Measurements from ENCODE around the gene ADAMTS12. TPM values are rescaled to one million over a fixed set of nuclear protein-coding genes. Genes with fewer than 3 reads are reported as not detected.

ADAMTS12 gene
- total RNA-seq, 1 experiment from 2014 or later: 6.2 TPM

- H2BK5ac ChIP-seq (ENCODE audit: insufficient read length, low read length): no peak overlapping the region
- DNase-seq: no peak
- H3T11ph ChIP-seq (ENCODE audit: low read length): no peak overlapping the region
- Mint-ChIP-seq H3K36me3 (ENCODE audit: insufficient read depth in 1 of 3, low read depth in 3 of 3) (no peaks in the 10 kb centered on the region; a peak in 1 of 7 replicates), H3K9me3 (no peaks in the 10 kb centered on the region), H3K4me1 (peaks cover 35 to 39% of the 10 kb centered on the region in 2 experiments), H3K27ac (no peak overlapping the region), H3K4me3 (no peak overlapping the region), H3K27me3 (ENCODE audit: low read depth) (no peaks in the 10 kb centered on the region)
- peak overlapping the region; percentile 46; the same call in 1 of the 2 replicates for H3K14ac ChIP-seq (ENCODE audit: insufficient read depth, low read length)
- no peak overlapping the region for H3K27ac ChIP-seq (ENCODE audit: insufficient read length, low read depth, low read length)
- no peaks in the 10 kb centered on the region for H3K79me1 ChIP-seq (ENCODE audit: insufficient read depth, low read depth, low read length, poor library complexity, severe bottlenecking)
- no peak overlapping the region for H3K9ac ChIP-seq (ENCODE audit: extremely low read depth, insufficient read length, low read length)
- no peaks in the 10 kb centered on the region for H3K9me3 ChIP-seq (ENCODE audit: control insufficient read depth, low read depth, low read length)
- no peak overlapping the region for H4K5ac ChIP-seq (ENCODE audit: insufficient read length, low read depth, low read length)
- H3K23me2 ChIP-seq (ENCODE audit: insufficient read length, low read depth, low read length, poor library complexity, severe bottlenecking): no peaks in the 10 kb centered on the region
- no peak overlapping the region for H2AK5ac ChIP-seq (ENCODE audit: insufficient read length, low read length)
- H3K4me2 ChIP-seq (ENCODE audit: insufficient read depth, insufficient read length, low read length): no peak overlapping the region
- peaks cover 9% of the 10 kb centered on the region for H3K4me1 ChIP-seq (ENCODE audit: insufficient read depth, low read length)
- H2BK120ac ChIP-seq (ENCODE audit: low read depth, low read length, poor library complexity, severe bottlenecking): no peak overlapping the region
- H2BK15ac ChIP-seq (ENCODE audit: low read depth, low read length): no peak overlapping the region
- H4K8ac ChIP-seq (replicated peaks; ENCODE audit: insufficient read length, low read depth, low read length): no peak overlapping the region
- no peak overlapping the region for H3K23ac ChIP-seq (ENCODE audit: insufficient read length, low read depth, low read length)
- no peak overlapping the region for H3K4ac ChIP-seq (ENCODE audit: low read depth, low read length)
- no peak overlapping the region for H2BK20ac ChIP-seq (ENCODE audit: low read depth, low read length, poor library complexity, severe bottlenecking)
- H2BK12ac ChIP-seq (ENCODE audit: insufficient read length, low read depth, low read length): no peak overlapping the region
- peaks cover 2% of the 10 kb centered on the region; the same call in 1 of the 2 replicates for H3K79me2 ChIP-seq (ENCODE audit: insufficient read depth, low read length)
- no peak overlapping the region for H4K91ac ChIP-seq (ENCODE audit: insufficient read length, low read depth, low read length)
- H3K56ac ChIP-seq (ENCODE audit: insufficient read length, low read depth, low read length): no peak overlapping the region
- H2AFZ ChIP-seq (ENCODE audit: low read length): no peak overlapping the region
- no peak for TF ChIP-seq CTCF (conservative IDR thresholded peaks at IDR 0.05)
- WGBS (ENCODE audit: extremely low coverage, insufficient read length, low lambda C conversion rate): no CpG with 5 or more reads among the region's 3 CpGs
- no peaks in the 10 kb centered on the region for H4K20me1 ChIP-seq (ENCODE audit: control insufficient read depth, insufficient read depth, insufficient read length)
- H3K18ac ChIP-seq (ENCODE audit: insufficient read length, low read depth, low read length): no peak overlapping the region
- no peaks in the 10 kb centered on the region for H3K27me3 ChIP-seq (ENCODE audit: insufficient read depth, low read length)
Observed at GRCh38 chr5:33852837-33853236, 39.0 kb downstream of the ADAMTS12 start.

Measured in H9 (cell line).